K562 (cell line): ENCODE data around the gene NEMP1.

ENCODE experiments used
- BHLHE40 ChIP-seq: IDR thresholded peaks from 2 replicates; pipeline ENCODE4 v1.6.1; 2011; ENCODE audit warnings: low read length, improper control_type of control experiment
- GABPA ChIP-seq: fragments of 200-800 bp; sonication (Bioruptor generic); conservative IDR thresholded peaks from 2 replicates; pipeline ENCODE4 v1.6.1; 2016; ENCODE audit warnings: low read depth, missing genetic modification characterization, missing compliant biosample characterization
- MTF1 ChIP-seq: fragments of 250-450 bp; sonication (Bioruptor Pico); IDR thresholded peaks from 2 replicates; pipeline ENCODE4 v1.9.0; 2021; ENCODE audit warnings: moderate library complexity, mild to moderate bottlenecking, inconsistent platforms, borderline replicate concordance
- PRMT5 ChIP-seq: sonication (generic); formaldehyde crosslinking; IDR thresholded peaks from 2 replicates; pipeline ENCODE4 v1.5.0; 2020; ENCODE audit warnings: missing genetic modification reagents
- SMAD4 ChIP-seq: fragments of 250-450 bp; sonication (Bioruptor Pico); conservative IDR thresholded peaks from 2 replicates; pipeline ENCODE4 v1.8.0; 2021; ENCODE audit warnings: inconsistent platforms, mild to moderate bottlenecking, moderate library complexity
- XRCC3 ChIP-seq: fragments of 450-650 bp; IDR thresholded peaks from 2 replicates; pipeline ENCODE4 v1.6.1; 2017; ENCODE audit warnings: mild to moderate bottlenecking, moderate library complexity
- ZC3H4 ChIP-seq: sonication (generic); formaldehyde crosslinking; IDR thresholded peaks from 2 replicates; pipeline ENCODE4 v1.9.0; 2021; ENCODE audit warnings: missing genetic modification reagents, borderline replicate concordance
- ZNF274 ChIP-seq: IDR thresholded peaks from 2 replicates; pipeline ENCODE4 v1.6.1; 2011; ENCODE audit warnings: low read depth, mild to moderate bottlenecking, low read length, moderate library complexity, borderline replicate concordance
- TF ChIP-seq, protein P1 (sequence below), 3 experiments: IDR thresholded peaks in 2 of 3; conservative IDR thresholded peaks in 1 of 3; 2 replicates each; pipeline ENCODE4 v1.5.1; 2011 to 2012; ENCODE audit warnings: low read length in 3 of 3, mild to moderate bottlenecking in 3 of 3, control low read depth in 2 of 3, improper control_type of control experiment in 1 of 3, inconsistent platforms in 1 of 3, low read depth in 1 of 3, mixed read lengths in 1 of 3, moderate library complexity in 1 of 3; ENCODE audit not compliant: insufficient read depth in 2 of 3
- TF ChIP-seq, protein P2 (sequence below): fragments of 450-650 bp; IDR thresholded peaks from 2 replicates; pipeline ENCODE4 v1.6.1; 2017; ENCODE audit warnings: antibody characterized with exemption, mild to moderate bottlenecking

DNA sequence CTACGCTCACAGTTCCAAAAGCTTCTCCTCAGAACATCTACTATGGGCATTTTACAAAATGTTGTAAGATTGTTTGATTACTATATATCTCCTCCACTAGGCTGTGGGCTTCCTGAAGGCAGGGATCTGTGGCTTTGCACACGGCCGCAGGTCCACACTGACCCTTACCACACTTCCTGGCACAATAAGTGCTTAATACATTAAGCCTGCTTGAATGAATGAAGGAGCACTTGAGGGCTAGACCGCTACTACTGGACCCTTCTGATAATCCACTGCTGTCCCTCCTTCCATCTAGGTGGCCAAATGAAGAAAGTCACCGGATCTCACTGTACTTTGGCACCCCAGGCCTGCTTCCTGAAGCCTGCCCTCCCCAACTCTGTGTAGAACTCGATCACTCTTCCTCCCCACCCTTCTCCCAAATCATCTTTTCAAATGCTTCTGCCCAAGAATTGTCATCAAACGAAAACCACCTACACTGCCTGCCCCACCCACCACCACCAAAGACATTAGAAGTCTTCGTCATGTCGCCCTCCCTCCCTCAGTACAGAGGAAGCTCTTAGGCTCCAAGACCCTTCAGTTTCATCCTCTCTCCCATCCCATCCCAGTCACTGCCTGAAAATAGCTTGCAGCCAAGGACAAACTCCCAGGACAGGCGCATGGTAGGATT is 71.6 kb downstream of the NEMP1 start:
- TF ChIP-seq, protein P1, sequence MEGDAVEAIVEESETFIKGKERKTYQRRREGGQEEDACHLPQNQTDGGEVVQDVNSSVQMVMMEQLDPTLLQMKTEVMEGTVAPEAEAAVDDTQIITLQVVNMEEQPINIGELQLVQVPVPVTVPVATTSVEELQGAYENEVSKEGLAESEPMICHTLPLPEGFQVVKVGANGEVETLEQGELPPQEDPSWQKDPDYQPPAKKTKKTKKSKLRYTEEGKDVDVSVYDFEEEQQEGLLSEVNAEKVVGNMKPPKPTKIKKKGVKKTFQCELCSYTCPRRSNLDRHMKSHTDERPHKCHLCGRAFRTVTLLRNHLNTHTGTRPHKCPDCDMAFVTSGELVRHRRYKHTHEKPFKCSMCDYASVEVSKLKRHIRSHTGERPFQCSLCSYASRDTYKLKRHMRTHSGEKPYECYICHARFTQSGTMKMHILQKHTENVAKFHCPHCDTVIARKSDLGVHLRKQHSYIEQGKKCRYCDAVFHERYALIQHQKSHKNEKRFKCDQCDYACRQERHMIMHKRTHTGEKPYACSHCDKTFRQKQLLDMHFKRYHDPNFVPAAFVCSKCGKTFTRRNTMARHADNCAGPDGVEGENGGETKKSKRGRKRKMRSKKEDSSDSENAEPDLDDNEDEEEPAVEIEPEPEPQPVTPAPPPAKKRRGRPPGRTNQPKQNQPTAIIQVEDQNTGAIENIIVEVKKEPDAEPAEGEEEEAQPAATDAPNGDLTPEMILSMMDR (IDR thresholded peaks at IDR 0.05 in 2 of 3, conservative IDR thresholded peaks at IDR 0.05 in 1 of 3; ENCODE audit: insufficient read depth in 2 of 3, low read depth in 1 of 3, low read length in 3 of 3) = 0 out of 6 replicates have a peak, but pooled peaks of 2 of the 3 experiments have one; percentile 7 to 14
- TF ChIP-seq, protein P2, sequence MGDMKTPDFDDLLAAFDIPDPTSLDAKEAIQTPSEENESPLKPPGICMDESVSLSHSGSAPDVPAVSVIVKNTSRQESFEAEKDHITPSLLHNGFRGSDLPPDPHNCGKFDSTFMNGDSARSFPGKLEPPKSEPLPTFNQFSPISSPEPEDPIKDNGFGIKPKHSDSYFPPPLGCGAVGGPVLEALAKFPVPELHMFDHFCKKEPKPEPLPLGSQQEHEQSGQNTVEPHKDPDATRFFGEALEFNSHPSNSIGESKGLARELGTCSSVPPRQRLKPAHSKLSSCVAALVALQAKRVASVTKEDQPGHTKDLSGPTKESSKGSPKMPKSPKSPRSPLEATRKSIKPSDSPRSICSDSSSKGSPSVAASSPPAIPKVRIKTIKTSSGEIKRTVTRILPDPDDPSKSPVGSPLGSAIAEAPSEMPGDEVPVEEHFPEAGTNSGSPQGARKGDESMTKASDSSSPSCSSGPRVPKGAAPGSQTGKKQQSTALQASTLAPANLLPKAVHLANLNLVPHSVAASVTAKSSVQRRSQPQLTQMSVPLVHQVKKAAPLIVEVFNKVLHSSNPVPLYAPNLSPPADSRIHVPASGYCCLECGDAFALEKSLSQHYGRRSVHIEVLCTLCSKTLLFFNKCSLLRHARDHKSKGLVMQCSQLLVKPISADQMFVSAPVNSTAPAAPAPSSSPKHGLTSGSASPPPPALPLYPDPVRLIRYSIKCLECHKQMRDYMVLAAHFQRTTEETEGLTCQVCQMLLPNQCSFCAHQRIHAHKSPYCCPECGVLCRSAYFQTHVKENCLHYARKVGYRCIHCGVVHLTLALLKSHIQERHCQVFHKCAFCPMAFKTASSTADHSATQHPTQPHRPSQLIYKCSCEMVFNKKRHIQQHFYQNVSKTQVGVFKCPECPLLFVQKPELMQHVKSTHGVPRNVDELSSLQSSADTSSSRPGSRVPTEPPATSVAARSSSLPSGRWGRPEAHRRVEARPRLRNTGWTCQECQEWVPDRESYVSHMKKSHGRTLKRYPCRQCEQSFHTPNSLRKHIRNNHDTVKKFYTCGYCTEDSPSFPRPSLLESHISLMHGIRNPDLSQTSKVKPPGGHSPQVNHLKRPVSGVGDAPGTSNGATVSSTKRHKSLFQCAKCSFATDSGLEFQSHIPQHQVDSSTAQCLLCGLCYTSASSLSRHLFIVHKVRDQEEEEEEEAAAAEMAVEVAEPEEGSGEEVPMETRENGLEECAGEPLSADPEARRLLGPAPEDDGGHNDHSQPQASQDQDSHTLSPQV = no peak
- TF ChIP-seq XRCC3 (no peak), GABPA (no peak), MTF1 (CRISPR knock-in tag) (no peak), SMAD4 (CRISPR knock-in tag) (no peak), PRMT5 (CRISPR knock-in tag) (no peak), BHLHE40 (no peak), ZNF274 (no peak), ZC3H4 (CRISPR knock-in tag) (no peak)
